ENCODE data around the gene DCP2.

- TF ChIP-seq POLR2A (IDR thresholded peaks at IDR 0.05; ENCODE audit: low read depth) (no peak), CTCF (IDR thresholded peaks at IDR 0.05) (no peak), EP300 (IDR thresholded peaks at IDR 0.05) (no peak)
Measured at GRCh38 chr5:113052041-113052795, 75.6 kb downstream of the DCP2 start.
